Ascending aorta (tissue), 2 donors: ENCODE results near the gene M1AP. TPM values are rescaled to one million over a fixed set of nuclear protein-coding genes. Genes with fewer than 3 reads are reported as not detected.

ENCODE experiments used
- DNase-seq, 2 donors: peaks; one replicate each; pipeline ENCODE4 v3.0.0-alpha.2; 2019; ENCODE audit warnings: low spot score in 2 of 2
- H3K27ac ChIP-seq, 2 donors: fragments of 200-600 bp; sonication (generic); one replicate each; pipeline ENCODE4 v1.5.1; 2016 to 2017; ENCODE audit warnings: mild to moderate bottlenecking in 1 of 2
- H3K27me3 ChIP-seq: fragments of 200-600 bp; sonication (generic); one replicate; pipeline ENCODE4 v1.5.1; 2017
- H3K36me3 ChIP-seq, 2 donors: fragments of 200-600 bp; sonication (generic); one replicate each; pipeline ENCODE4 v1.5.1; 2016
- H3K4me1 ChIP-seq, 2 donors: fragments of 200-600 bp; sonication (generic); one replicate each; pipeline ENCODE4 v1.5.1; 2016 to 2017; ENCODE audit warnings: mild to moderate bottlenecking in 1 of 2
- H3K4me3 ChIP-seq, 2 donors: fragments of 200-600 bp; sonication (generic); one replicate each; pipeline ENCODE4 v1.5.1; 2016 to 2017; ENCODE audit warnings: mild to moderate bottlenecking in 1 of 2
- H3K9me3 ChIP-seq, 2 donors: fragments of 200-600 bp; sonication (generic); one replicate each; pipeline ENCODE4 v1.5.1; 2016
- intact Hi-C: fragments of 100-400 bp; cut with DNase I; formaldehyde crosslinking; loops from one replicate; pipeline ENCODE4 v1.15.1; 2023
- total RNA-seq: library from RNA; depleted of rRNA; stranded (reverse); fragments of >200 nt; gene quantifications from one replicate; pipeline ENCODE4 v1.1.0, GENCODE V29; 2016
- TF ChIP-seq, protein P1 (sequence below), 3 experiments: fragments of 200-600 bp in 2 of 3; fragments of 450-650 bp in 1 of 3; sonication (generic) in 2 of 3; IDR thresholded peaks; one replicate each; pipeline ENCODE4 v1.5.1; 2016 to 2019; ENCODE audit warnings: antibody characterized with exemption in 3 of 3, mild to moderate bottlenecking in 1 of 3, moderate library complexity in 1 of 3

Gene M1AP
- total RNA-seq, 1 donor from 2014 or later: not detected

DNA sequence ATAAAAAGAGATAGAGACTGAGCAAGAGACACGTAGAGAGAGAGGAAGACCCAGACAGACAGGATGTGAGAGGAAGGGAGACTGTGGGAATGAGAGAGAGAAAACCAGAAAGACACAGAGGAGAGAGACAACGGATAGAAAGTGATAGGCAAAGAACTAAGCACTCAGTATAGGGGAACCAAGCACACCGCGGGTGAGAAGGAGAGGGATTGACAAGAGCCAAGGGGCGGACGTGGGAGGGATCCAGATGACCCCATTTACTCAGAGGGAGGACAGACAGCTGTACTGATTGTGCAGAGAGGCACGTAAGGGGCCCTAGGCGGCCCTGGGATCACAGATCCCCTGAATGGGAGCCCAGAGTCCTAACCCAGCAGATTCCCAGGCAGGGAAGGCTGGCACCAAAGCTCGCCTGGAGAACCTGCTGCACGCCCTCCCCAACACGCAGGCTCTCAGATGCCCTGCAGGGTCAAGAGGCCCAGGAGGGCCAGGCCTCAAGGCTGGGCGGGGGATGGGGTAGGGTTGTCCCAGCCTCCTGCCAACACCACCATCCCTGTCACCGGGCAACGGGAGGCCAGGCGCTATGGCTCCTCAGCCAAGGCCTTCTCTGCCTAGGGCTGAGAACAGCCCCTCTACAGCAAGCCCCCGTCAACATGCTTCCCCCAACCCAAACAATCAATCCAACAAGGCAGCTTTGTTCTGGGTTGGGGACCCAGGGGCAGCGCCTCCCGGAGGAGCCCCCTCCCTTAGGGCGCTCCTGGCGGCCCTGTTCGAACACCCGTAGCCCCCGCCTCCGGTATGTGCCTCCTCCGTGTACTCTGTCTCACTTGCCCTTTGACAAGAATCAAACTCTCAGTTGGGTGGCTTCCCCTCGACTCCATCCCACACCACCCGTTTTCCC, 95.0 kb downstream of the M1AP start:
- peak overlapping the region; percentile 69 to 75 for H3K4me3 ChIP-seq
- no peaks in the 10 kb centered on the region for H3K36me3 ChIP-seq
- TF ChIP-seq, protein P1, sequence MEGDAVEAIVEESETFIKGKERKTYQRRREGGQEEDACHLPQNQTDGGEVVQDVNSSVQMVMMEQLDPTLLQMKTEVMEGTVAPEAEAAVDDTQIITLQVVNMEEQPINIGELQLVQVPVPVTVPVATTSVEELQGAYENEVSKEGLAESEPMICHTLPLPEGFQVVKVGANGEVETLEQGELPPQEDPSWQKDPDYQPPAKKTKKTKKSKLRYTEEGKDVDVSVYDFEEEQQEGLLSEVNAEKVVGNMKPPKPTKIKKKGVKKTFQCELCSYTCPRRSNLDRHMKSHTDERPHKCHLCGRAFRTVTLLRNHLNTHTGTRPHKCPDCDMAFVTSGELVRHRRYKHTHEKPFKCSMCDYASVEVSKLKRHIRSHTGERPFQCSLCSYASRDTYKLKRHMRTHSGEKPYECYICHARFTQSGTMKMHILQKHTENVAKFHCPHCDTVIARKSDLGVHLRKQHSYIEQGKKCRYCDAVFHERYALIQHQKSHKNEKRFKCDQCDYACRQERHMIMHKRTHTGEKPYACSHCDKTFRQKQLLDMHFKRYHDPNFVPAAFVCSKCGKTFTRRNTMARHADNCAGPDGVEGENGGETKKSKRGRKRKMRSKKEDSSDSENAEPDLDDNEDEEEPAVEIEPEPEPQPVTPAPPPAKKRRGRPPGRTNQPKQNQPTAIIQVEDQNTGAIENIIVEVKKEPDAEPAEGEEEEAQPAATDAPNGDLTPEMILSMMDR (IDR thresholded peaks at IDR 0.05): no peak
- DNase-seq: no peak
- peaks cover 7 to 20% of the 10 kb centered on the region in 2 donors for H3K4me1 ChIP-seq
- intact Hi-C loops: no loop called here
- no peaks in the 10 kb centered on the region for H3K27me3 ChIP-seq
- peak overlapping the region; percentile 90 to 94 for H3K27ac ChIP-seq
- no peaks in the 10 kb centered on the region for H3K9me3 ChIP-seq

- Histone ChIP-seq H3K36me3 (no peaks in the 10 kb centered on the region), H3K4me3 (peak overlapping the region in 1 of 2 donors; percentile 75), H3K27ac (peak overlapping the region in 1 of 2 donors; percentile 90), H3K9me3 (no peaks in the 10 kb centered on the region), H3K4me1 (peaks cover 7 to 20% of the 10 kb centered on the region in 2 donors), H3K27me3 (no peaks in the 10 kb centered on the region)
- no peak for DNase-seq
- intact Hi-C loops: no loop called here
- TF ChIP-seq, protein P1 (IDR thresholded peaks at IDR 0.05): no peak
Observed at GRCh38 chr2:74551942-74552913, 95.9 kb downstream of the M1AP start.

GRCh38 chr2:74551530-74551929, 96.6 kb downstream of the M1AP start:
- no peaks in the 10 kb centered on the region for H3K36me3 ChIP-seq
- intact Hi-C loops: no loop called here
- H3K27me3 ChIP-seq: no peaks in the 10 kb centered on the region
- H3K9me3 ChIP-seq: no peaks in the 10 kb centered on the region
- peaks cover 7 to 20% of the 10 kb centered on the region in 2 donors for H3K4me1 ChIP-seq
- no peak overlapping the region for H3K27ac ChIP-seq
- TF ChIP-seq, protein P1 (IDR thresholded peaks at IDR 0.05): no peak
- H3K4me3 ChIP-seq: no peak overlapping the region
- DNase-seq: no peak

- H3K4me1 ChIP-seq: peaks cover 7 to 19% of the 10 kb centered on the region in 2 donors
- TF ChIP-seq, protein P1 (IDR thresholded peaks at IDR 0.05): no peak
- no peak overlapping the region for H3K27ac ChIP-seq
Observed at GRCh38 chr2:74550231-74550630, 97.9 kb downstream of the M1AP start.

More at GRCh38 chr2:74550231-74550630, 97.9 kb downstream of the M1AP start:
- H3K36me3 ChIP-seq: no peaks in the 10 kb centered on the region
- no peak for DNase-seq
- no peak overlapping the region for H3K4me3 ChIP-seq
- H3K9me3 ChIP-seq: no peaks in the 10 kb centered on the region
- no peaks in the 10 kb centered on the region for H3K27me3 ChIP-seq
- intact Hi-C loops: no loop called here
